Ovary (tissue), 3 donors: ENCODE data around the gene FBP1.

ENCODE experiments used
- POLR2A ChIP-seq: fragments of 450-650 bp; IDR thresholded peaks from one replicate; pipeline ENCODE4 v1.6.1; 2017; ENCODE audit warnings: antibody characterized with exemption, mild to moderate bottlenecking, moderate library complexity
- TF ChIP-seq, protein P1 (sequence below), 3 donors: fragments of 450-650 bp in 2 of 3; fragments of 200-600 bp in 1 of 3; IDR thresholded peaks; one replicate each; pipeline versions ENCODE4 v1.5.1 to v1.8.0; 2016 to 2022; ENCODE audit warnings: antibody characterized with exemption in 3 of 3, mild to moderate bottlenecking in 1 of 3
- donor health status: DM: no; HTN: no; CAD: no.

GRCh38 chr9:94588681-94589080 lies 50.6 kb downstream of the FBP1 start:
- TF ChIP-seq, protein P1, sequence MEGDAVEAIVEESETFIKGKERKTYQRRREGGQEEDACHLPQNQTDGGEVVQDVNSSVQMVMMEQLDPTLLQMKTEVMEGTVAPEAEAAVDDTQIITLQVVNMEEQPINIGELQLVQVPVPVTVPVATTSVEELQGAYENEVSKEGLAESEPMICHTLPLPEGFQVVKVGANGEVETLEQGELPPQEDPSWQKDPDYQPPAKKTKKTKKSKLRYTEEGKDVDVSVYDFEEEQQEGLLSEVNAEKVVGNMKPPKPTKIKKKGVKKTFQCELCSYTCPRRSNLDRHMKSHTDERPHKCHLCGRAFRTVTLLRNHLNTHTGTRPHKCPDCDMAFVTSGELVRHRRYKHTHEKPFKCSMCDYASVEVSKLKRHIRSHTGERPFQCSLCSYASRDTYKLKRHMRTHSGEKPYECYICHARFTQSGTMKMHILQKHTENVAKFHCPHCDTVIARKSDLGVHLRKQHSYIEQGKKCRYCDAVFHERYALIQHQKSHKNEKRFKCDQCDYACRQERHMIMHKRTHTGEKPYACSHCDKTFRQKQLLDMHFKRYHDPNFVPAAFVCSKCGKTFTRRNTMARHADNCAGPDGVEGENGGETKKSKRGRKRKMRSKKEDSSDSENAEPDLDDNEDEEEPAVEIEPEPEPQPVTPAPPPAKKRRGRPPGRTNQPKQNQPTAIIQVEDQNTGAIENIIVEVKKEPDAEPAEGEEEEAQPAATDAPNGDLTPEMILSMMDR (IDR thresholded peaks at IDR 0.05) = no peak
- TF ChIP-seq POLR2A = no peak
